ENCODE results near the gene TPRN. TPM values are rescaled to one million over a fixed set of nuclear protein-coding genes. Genes with fewer than 3 reads are reported as not detected.

Gene TPRN
- total RNA-seq, 1 donor from 2014 or later: 20.7 TPM

- Mint-ChIP-seq H3K36me3 (ENCODE audit: insufficient read depth) (no peaks in the 10 kb centered on the region), H3K4me1 (ENCODE audit: low read depth) (no peaks in the 10 kb centered on the region), H3K27me3 (peaks cover 37% of the 10 kb centered on the region), H3K9me3 (ENCODE audit: low read depth) (no peaks in the 10 kb centered on the region), H3K27ac (no peak overlapping the region), H3K4me3 (ENCODE audit: low read depth) (no peak overlapping the region)
- DNase-seq (ENCODE audit: low spot score, unreplicated experiment): no peak
- TF ChIP-seq CTCF (IDR thresholded peaks at IDR 0.05; ENCODE audit: unreplicated experiment): no peak
Observed at GRCh38 chr9:137147793-137148160, 52.8 kb downstream of the TPRN start.

GRCh38 chr9:137147091-137147792 is 53.3 kb downstream of the TPRN start:
- Mint-ChIP-seq H3K4me1 (ENCODE audit: low read depth) (no peaks in the 10 kb centered on the region), H3K27ac (peak overlapping the region; percentile 83), H3K4me3 (ENCODE audit: low read depth) (no peak overlapping the region), H3K27me3 (peaks cover 42% of the 10 kb centered on the region), H3K36me3 (ENCODE audit: insufficient read depth) (no peaks in the 10 kb centered on the region), H3K9me3 (ENCODE audit: low read depth) (no peaks in the 10 kb centered on the region)
- no peak for DNase-seq (ENCODE audit: low spot score, unreplicated experiment)
- TF ChIP-seq CTCF (IDR thresholded peaks at IDR 0.05; ENCODE audit: unreplicated experiment): no peak

GRCh38 chr9:137146527-137146918 is 54.0 kb downstream of the TPRN start:
- Mint-ChIP-seq H3K4me3 (ENCODE audit: low read depth) (no peak overlapping the region), H3K27ac (no peak overlapping the region), H3K4me1 (ENCODE audit: low read depth) (no peaks in the 10 kb centered on the region), H3K9me3 (ENCODE audit: low read depth) (no peaks in the 10 kb centered on the region), H3K36me3 (ENCODE audit: insufficient read depth) (no peaks in the 10 kb centered on the region), H3K27me3 (peaks cover 49% of the 10 kb centered on the region)
- DNase-seq (ENCODE audit: low spot score, unreplicated experiment): no peak
- no peak for TF ChIP-seq CTCF (IDR thresholded peaks at IDR 0.05; ENCODE audit: unreplicated experiment)

- TF ChIP-seq CTCF (IDR thresholded peaks at IDR 0.05; ENCODE audit: unreplicated experiment): no peak
- H3K27ac Mint-ChIP-seq: no peak overlapping the region
Observed at GRCh38 chr9:137145731-137146526, 54.6 kb downstream of the TPRN start.

GRCh38 chr9:137143459-137143858 is 57.1 kb downstream of the TPRN start:
- H3K27ac Mint-ChIP-seq: no peak overlapping the region
- H3K4me1 Mint-ChIP-seq (ENCODE audit: low read depth): no peaks in the 10 kb centered on the region
- H3K4me3 Mint-ChIP-seq (ENCODE audit: low read depth): no peak overlapping the region
- no peak for TF ChIP-seq CTCF (IDR thresholded peaks at IDR 0.05; ENCODE audit: unreplicated experiment)
- H3K27me3 Mint-ChIP-seq: peaks cover 61% of the 10 kb centered on the region
- no peaks in the 10 kb centered on the region for H3K9me3 Mint-ChIP-seq (ENCODE audit: low read depth)
- DNase-seq (ENCODE audit: low spot score, unreplicated experiment): no peak
- H3K36me3 Mint-ChIP-seq (ENCODE audit: insufficient read depth): no peaks in the 10 kb centered on the region

More at GRCh38 chr9:137145731-137146526, 54.6 kb downstream of the TPRN start:
- no peak overlapping the region for H3K4me3 Mint-ChIP-seq (ENCODE audit: low read depth)
- H3K27me3 Mint-ChIP-seq: peaks cover 55% of the 10 kb centered on the region
- DNase-seq (ENCODE audit: low spot score, unreplicated experiment): no peak
- H3K4me1 Mint-ChIP-seq (ENCODE audit: low read depth): no peaks in the 10 kb centered on the region
- no peaks in the 10 kb centered on the region for H3K9me3 Mint-ChIP-seq (ENCODE audit: low read depth)
- H3K36me3 Mint-ChIP-seq (ENCODE audit: insufficient read depth): no peaks in the 10 kb centered on the region

All from progenitor cell of endocrine pancreas (in vitro differentiated cells).